Fibroblast of gingiva (primary cell): ENCODE results near the gene MBNL2.

ENCODE experiments used
- DNase-seq: peaks from one replicate; pipeline ENCODE4 v3.0.0-alpha.2; 2011; ENCODE audit warnings: low read depth

MBNL2 gene

GRCh38 chr13:97301382-97302095 is 79.4 kb downstream of the MBNL2 start:
- no peak for DNase-seq

GRCh38 chr13:97302611-97303010 is 80.5 kb downstream of the MBNL2 start:
- DNase-seq: no peak

GRCh38 chr13:97306106-97306505 is 84.0 kb downstream of the MBNL2 start:
- no peak for DNase-seq

- peak; percentile 22 for DNase-seq
These were observed 84.5 kb downstream of the MBNL2 start for GRCh38 chr13:97306645-97307044.

GRCh38 chr13:97307118-97307881 is 85.2 kb downstream of the MBNL2 start:
- DNase-seq: no peak

- peak; percentile 29 for DNase-seq
These were observed 85.9 kb downstream of the MBNL2 start for GRCh38 chr13:97307882-97308624.

GRCh38 chr13:97308735-97309429 is 86.7 kb downstream of the MBNL2 start:
- no peak for DNase-seq

GRCh38 chr13:97310809-97311436 is 88.8 kb downstream of the MBNL2 start:
- DNase-seq: no peak

GRCh38 chr13:97311956-97312355 is 89.8 kb downstream of the MBNL2 start:
- DNase-seq: no peak

- no peak for DNase-seq
These were observed 91.6 kb downstream of the MBNL2 start for GRCh38 chr13:97313551-97314260.

- no peak for DNase-seq
These were observed 94.3 kb downstream of the MBNL2 start for GRCh38 chr13:97316390-97316789.

- no peak for DNase-seq
These were observed 95.8 kb downstream of the MBNL2 start for GRCh38 chr13:97317933-97318332.

- DNase-seq: no peak
These were observed 96.4 kb downstream of the MBNL2 start for GRCh38 chr13:97318532-97318931.

- DNase-seq: no peak
These were observed 97.1 kb downstream of the MBNL2 start for GRCh38 chr13:97319113-97319720.

GRCh38 chr13:97321101-97321500 is 99.0 kb downstream of the MBNL2 start:
- no peak for DNase-seq

- no peak for DNase-seq
These were observed 99.6 kb downstream of the MBNL2 start for GRCh38 chr13:97321616-97322321.

GRCh38 chr13:97322740-97323342 is 100.7 kb downstream of the MBNL2 start:
- peak; percentile 35 for DNase-seq

GRCh38 chr13:97324115-97324514 is 102.0 kb downstream of the MBNL2 start:
- DNase-seq: no peak

- DNase-seq: no peak
These were observed 103.6 kb downstream of the MBNL2 start for GRCh38 chr13:97325738-97326137.

- DNase-seq: no peak
These were observed 105.0 kb downstream of the MBNL2 start for GRCh38 chr13:97327086-97327485.
